Measurements from ENCODE around the gene CFAP161.

DNA sequence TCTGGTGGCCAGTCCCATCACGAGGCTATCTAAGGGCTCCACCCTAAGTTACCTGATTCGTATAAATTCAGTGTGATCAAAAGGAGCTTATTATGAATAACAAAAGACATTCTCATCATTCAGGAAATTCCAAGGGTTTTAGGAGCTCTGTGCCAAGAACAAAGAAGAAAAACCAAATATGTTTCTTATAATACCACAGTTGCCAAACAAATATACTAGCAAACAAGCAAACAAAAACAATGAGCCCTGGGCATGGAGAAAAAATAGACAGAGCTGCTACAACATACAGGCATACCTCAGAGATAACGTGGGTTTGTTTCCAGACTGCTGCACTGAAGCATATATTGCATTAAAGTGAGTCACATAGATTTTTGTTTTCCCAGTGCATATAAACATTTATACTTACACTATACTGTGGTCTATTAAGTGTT is 20.2 kb upstream of the CFAP161 start:
- TF ChIP-seq, protein P1, sequence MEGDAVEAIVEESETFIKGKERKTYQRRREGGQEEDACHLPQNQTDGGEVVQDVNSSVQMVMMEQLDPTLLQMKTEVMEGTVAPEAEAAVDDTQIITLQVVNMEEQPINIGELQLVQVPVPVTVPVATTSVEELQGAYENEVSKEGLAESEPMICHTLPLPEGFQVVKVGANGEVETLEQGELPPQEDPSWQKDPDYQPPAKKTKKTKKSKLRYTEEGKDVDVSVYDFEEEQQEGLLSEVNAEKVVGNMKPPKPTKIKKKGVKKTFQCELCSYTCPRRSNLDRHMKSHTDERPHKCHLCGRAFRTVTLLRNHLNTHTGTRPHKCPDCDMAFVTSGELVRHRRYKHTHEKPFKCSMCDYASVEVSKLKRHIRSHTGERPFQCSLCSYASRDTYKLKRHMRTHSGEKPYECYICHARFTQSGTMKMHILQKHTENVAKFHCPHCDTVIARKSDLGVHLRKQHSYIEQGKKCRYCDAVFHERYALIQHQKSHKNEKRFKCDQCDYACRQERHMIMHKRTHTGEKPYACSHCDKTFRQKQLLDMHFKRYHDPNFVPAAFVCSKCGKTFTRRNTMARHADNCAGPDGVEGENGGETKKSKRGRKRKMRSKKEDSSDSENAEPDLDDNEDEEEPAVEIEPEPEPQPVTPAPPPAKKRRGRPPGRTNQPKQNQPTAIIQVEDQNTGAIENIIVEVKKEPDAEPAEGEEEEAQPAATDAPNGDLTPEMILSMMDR (optimal IDR thresholded peaks at IDR 0.05 in 1 of 3, IDR thresholded peaks at IDR 0.05 in 1 of 3, conservative IDR thresholded peaks at IDR 0.05 in 1 of 3; ENCODE audit: extremely low read depth in 1 of 3, insufficient read depth in 2 of 3, low read length in 3 of 3): no peak
- no peak for TF ChIP-seq EZH2 (IDR thresholded peaks at IDR 0.05; ENCODE audit: low read length)
